ENCODE results near the gene IFNL2.
"Not testable (repeated sequence)": the region's sequence is repeated elsewhere in the genome, so short reads cannot be mapped to it uniquely, and the experiment has no call there.

Gene IFNL2

DNA sequence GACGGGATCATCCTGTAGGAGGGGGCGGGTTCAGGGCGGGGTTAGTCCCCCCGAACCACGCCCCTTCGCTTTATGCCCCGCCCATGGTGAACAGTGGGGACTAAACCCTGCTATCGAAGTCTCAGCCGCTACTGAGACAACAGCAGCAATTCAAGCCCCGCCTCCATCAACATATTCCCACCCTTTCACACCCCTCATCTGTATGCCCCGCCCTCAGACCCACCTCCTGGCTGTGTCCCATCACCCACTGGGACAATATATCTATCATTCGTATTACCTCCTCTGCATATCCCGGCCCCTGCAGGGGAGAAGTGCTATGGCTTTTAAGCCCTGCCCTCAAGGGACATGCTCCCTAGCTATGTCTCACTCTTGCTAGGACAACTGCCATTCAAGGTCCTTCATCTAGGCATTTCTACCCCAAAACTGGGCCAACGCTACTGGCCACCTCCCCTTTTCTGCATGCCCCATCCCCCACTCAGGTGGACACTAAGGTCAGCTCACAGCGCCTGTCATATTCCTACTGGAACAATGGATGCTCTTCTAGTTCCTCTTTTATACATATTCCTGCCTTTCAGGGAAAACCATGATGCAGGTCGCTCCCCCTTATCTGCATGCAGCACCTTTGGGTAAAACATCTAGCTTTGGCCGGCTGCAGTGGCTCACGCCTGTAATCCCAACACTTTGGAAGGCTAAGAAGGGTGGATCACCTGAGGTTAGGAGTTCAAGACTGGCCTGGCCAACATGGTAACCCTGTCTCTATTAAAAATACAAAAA is 40.5 kb downstream of the IFNL2 start:
- no peak overlapping the region for H3K4me3 ChIP-seq (ENCODE audit: low read length)
- DNase-seq (ENCODE audit: low read depth, low spot score): no peak

DNA sequence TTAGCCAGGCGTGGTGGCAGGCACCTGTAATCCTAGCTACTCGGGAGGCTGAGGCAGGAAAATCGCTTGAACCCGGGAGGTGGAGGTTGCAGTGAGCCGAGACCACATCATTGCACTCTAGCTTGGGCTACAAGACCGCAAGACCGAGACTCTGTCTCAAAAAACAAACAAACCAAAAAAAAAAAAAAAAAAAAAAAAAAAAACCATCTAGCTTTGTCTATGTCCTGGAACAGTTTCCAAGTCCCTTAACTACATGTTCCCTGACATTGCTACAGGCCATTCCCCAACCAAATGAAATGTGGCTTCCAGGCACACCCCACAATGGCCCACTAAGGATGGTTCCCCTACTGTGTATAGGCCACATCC is 41.1 kb downstream of the IFNL2 start:
- DNase-seq (ENCODE audit: low read depth, low spot score); H3K4me3 ChIP-seq (ENCODE audit: low read length): not testable (repeated sequence)

DNA sequence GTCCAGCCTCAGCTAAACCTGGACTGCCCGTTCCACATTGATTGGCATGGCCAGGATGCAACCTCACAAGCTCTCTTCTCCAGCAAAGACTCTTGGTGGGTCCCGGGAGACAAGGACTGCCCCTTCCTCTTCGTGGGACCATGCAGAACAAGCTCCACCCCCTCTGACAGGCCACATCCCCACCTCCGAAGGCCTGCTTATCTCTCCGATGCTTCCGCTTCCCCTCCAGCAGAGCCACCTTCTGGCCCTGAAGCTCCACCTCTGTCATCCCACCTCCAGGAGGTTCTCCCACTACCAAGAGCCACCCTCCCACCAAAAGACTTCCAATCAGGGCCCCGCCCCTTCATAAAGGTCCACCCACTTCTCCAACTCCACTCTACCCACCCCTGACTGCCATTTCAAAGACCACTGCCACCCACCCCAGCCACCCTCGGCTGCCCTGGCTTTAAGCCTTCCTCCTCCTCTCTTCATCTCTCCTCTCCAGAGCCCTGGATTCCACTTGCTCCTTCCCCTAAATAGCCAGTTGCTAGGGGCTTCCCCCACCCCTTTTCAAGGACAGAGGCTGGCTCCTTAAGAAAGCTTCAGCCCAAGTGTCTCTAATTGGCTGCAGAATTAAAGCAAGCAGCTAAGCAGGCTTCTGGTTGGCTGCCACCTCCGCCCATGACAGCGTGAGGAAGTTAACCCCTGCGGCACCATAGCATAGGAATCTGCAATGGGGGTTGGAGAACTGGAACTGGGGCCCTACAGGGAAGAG is 42.5 kb downstream of the IFNL2 start:
- H3K4me3 ChIP-seq (ENCODE audit: low read length): no peak overlapping the region
- DNase-seq (ENCODE audit: low read depth, low spot score): no peak

DNA sequence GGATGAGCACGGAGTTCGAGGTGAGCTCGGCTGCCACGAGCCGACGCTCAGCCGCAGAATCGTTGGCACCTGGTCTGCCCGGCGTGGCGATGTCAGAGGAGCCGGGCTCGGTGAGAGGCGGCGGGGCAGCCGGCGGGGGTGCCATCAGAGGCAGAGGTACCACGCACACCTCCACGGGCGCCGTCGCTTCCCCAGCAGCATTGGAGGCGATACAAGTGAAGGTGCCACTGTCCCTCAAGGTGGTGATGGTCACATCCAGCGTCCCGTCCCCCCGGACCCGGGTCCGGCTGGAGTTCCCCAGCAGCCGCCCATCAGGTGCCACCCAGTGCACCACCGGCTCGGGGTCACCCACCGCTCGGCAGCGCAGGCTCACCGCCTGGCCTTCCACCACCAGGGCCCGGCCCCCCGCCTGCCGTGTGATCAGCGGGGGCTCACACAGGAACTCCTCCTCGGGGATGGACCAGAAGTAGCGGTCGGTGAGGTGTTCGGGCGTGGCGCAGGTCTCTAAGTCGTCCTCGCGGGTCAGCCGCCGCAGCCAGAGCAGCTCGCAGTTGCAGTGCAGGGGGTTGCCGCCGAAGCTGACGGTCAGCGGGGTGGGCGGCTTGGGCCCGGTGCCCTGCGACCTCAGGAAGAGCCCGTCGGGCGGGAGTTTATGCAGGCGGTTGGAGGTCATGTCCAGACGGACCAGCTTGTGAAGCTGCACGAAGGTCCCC is 46.0 kb downstream of the IFNL2 start:
- no peak overlapping the region for H3K4me3 ChIP-seq (ENCODE audit: low read length)
- no peak for DNase-seq (ENCODE audit: low read depth, low spot score)

DNA sequence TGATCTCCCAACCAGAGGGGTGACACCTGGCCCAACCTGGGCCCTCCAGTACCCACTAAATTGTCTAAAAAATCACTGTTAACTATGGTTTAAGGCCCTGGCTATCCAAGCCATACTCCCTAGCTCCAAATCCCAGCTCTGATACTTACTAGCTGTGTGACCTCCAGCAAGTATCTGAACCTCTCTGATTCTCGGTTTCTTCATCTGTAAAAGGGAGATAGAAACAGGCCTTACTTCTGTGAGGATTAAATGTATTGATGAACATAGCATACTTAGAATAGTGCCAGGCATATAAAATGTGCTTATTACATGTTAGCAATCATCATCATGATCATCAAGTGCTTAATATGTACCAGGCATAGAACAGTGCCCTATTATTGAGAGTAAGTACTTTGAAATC is 47.7 kb downstream of the IFNL2 start:
- H3K4me3 ChIP-seq (ENCODE audit: low read length): no peak overlapping the region
- DNase-seq (ENCODE audit: low read depth, low spot score): no peak

DNA sequence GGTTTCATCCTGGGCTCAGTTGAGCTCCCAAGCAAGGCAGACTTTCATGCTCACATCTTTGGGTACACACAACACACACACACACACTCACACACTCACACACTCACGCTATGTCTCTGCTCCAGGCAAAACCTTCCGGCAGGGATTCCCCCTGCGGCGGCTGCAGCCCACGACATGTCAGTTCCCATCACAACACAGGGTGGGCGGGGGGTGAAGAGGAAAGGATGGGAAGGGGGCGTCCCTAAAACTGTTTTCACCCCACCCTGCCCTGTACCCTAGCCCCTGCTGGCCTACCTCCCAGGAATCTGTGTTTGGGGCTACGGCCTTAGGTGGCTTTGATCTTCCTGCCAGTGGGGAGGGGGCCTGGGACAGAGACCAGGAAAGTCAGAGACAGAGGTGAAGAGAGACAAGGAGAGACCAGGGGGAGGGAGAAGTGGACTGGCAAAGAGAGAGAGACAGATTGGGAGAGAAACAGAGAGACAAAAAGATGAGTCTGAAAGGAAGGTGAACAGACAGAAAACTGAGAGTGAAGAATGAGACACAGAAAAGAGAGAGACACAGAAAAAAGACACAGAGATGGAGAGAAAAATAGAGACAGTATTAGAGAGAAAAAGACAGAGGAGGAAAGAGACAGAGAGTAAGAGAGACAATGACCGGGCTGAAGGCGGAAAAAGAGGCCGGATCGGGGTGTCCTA is 48.6 kb downstream of the IFNL2 start:
- no peak overlapping the region for H3K4me3 ChIP-seq (ENCODE audit: low read length)
- no peak for DNase-seq (ENCODE audit: low read depth, low spot score)

DNA sequence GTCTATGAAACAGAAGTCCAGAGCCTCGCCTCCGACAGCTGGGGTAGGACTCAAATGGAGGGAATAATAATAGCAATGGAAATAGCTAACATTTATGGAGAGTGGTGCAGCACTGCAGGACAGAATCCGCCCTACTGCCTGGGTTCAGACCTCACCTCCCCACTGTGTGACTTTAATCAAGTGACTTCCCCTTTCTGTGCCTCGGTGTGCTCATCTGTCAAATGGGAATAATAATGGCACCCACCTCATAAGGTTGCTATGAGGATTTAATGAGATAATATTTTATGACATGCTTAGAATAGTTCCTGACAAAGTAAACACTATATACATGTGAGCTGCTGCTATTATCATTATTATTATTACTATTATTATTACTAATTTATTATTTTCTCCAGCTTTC is 49.3 kb downstream of the IFNL2 start:
- H3K4me3 ChIP-seq (ENCODE audit: low read length): no peak overlapping the region
- no peak for DNase-seq (ENCODE audit: low read depth, low spot score)

DNA sequence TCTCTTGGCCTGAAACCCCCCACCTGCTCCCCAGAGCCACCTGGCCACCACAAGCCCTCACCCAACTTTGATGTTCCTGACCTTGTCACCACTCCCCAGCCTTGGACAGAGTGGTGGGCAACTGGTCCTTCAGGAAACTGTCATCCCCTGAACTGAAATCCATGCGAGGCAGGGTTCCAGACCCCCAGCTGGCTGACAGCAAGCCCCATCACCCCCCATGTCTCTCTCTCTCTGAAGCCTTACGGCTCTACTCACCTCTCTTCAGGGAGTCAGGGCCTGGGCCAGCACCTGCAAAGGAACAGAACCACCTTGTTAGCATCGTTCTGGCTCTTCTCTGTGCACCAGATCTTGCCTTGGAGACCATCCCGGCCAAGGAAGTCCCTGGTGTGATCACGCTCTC is 49.9 kb downstream of the IFNL2 start:
- H3K4me3 ChIP-seq (ENCODE audit: low read length): no peak overlapping the region
- DNase-seq (ENCODE audit: low read depth, low spot score): no peak

DNA sequence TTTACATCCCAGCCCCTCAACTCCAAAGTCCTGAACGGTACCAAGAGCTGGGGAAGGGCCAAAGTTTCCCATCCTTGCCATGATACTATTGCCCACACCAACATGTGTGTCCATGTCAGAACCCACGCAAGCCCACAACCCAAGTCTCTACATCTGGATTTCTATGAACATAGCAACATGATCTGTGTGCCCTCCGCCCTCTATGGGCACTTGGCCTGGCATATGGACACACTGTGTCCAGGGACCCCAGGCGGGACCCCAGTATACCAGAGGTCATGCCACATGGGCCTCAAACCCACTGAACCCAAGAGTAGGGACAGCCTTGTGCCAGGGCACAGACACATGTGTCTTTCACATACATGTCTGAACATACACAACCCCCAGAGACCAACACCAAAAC is 50.5 kb downstream of the IFNL2 start:
- H3K4me3 ChIP-seq (ENCODE audit: low read length): no peak overlapping the region
- no peak for DNase-seq (ENCODE audit: low read depth, low spot score)

DNA sequence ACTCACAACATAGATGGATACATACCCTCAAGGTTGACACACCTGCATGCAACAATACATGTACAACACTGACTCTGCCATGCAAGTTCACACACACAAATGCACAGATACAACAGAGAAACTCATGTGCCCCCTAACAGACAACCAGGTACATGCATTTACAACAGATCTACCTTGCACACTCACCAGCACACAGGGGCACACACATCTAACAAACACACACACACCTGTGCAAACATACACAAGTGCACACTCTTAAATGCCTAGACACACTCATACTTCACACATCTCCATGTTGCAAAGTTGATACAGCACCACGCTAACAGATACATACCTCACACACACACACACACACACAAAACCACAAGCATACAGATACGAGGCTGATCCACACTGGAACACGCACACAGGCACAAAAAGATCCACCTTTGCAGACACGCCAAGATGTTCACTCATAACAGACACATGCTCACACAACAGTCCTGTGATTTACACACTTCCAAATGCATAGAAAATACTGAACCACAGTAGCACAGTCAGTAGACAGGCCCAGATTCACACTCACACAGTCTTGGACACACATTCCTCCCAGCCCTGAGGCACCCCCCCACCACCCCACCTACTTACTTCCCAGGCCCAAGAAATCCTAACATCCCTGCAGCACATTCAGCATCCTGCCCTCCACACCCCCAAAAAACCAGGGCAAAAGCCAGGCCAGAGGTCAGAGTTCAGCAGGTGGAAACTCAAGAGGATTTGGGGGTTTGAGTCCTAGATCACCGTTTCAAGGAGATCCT is 51.1 kb downstream of the IFNL2 start:
- DNase-seq (ENCODE audit: low read depth, low spot score): no peak
- H3K4me3 ChIP-seq (ENCODE audit: low read length): peak overlapping the region; percentile 75

Data from Jurkat, Clone E6-1 (cell line).